ENCODE measurements around the gene RFWD3.

Gene RFWD3

DNA sequence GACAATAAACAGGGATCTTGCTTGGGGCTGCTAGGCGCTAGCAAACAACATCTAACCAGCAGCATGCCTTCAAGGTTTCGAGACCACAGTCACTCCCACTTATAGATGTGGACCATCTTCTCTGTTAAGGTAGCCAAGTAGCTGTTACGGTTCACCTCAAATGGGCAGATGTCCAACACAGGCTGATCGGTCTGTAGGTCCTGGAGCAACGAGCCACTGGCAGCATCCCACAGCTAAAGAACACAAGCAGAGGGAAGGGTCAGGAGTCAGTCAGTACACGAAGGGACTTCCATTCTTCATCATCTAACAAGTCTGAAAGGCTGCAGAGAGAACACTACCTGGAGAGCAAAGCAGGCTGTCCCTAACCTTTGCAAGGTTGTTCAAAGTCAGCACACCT lies 42.8 kb downstream of the RFWD3 start:
- Histone ChIP-seq H4K8ac (ENCODE audit: low read depth, low read length) (no peak overlapping the region), H3K9ac (ENCODE audit: low read length) (no peak overlapping the region), H3K4me1 (ENCODE audit: control insufficient read depth, low read depth, low read length) (no peaks in the 10 kb centered on the region), H3K79me1 (ENCODE audit: low read length) (peaks cover 3% of the 10 kb centered on the region), H3K36me3 (ENCODE audit: control insufficient read depth, insufficient read depth, low read length) (peaks cover 25% of the 10 kb centered on the region), H3K79me2 (ENCODE audit: control insufficient read depth, insufficient read depth, low read length) (no peaks in the 10 kb centered on the region), H3K4ac (ENCODE audit: low read depth, low read length) (no peak overlapping the region), H2BK15ac (replicated peaks; ENCODE audit: low read depth) (no peak overlapping the region), H3K27ac (ENCODE audit: low read depth, low read length) (no peak overlapping the region), H2BK120ac (ENCODE audit: low read depth, low read length) (no peak overlapping the region), H2BK5ac (ENCODE audit: low read length) (no peak overlapping the region), H3K23ac (ENCODE audit: low read length) (no peak overlapping the region), H3K56ac (ENCODE audit: low read length) (no peak overlapping the region), H3K4me3 (ENCODE audit: low read length) (no peak overlapping the region), H3K4me2 (ENCODE audit: low read length) (no peak overlapping the region), H4K5ac (ENCODE audit: low read length) (no peak overlapping the region), H2AK5ac (ENCODE audit: low read length) (no peak overlapping the region), H3K27me3 (ENCODE audit: insufficient read depth, low read length, poor library complexity) (no peaks in the 10 kb centered on the region), H3K18ac (ENCODE audit: low read length) (no peak overlapping the region)
- WGBS (ENCODE audit: extremely low coverage, insufficient coverage, low lambda C conversion rate): no CpG with 5 or more reads among the region's 6 CpGs
- DNase-seq: no peak

- Histone ChIP-seq H4K8ac (ENCODE audit: low read depth, low read length) (no peak overlapping the region), H3K9ac (ENCODE audit: low read length) (no peak overlapping the region), H3K27ac (ENCODE audit: low read depth, low read length) (no peak overlapping the region), H3K4me2 (ENCODE audit: low read length) (no peak overlapping the region), H3K79me1 (ENCODE audit: low read length) (peaks cover 3% of the 10 kb centered on the region), H3K79me2 (ENCODE audit: control insufficient read depth, insufficient read depth, low read length) (no peaks in the 10 kb centered on the region), H2BK5ac (ENCODE audit: low read length) (no peak overlapping the region), H2AK5ac (ENCODE audit: low read length) (no peak overlapping the region), H3K4me3 (ENCODE audit: low read length) (no peak overlapping the region), H3K23ac (ENCODE audit: low read length) (no peak overlapping the region), H3K56ac (ENCODE audit: low read length) (no peak overlapping the region), H2BK15ac (replicated peaks; ENCODE audit: low read depth) (no peak overlapping the region), H3K27me3 (ENCODE audit: insufficient read depth, low read length, poor library complexity) (no peaks in the 10 kb centered on the region), H2BK120ac (ENCODE audit: low read depth, low read length) (no peak overlapping the region), H3K4ac (ENCODE audit: low read depth, low read length) (no peak overlapping the region), H4K5ac (ENCODE audit: low read length) (no peak overlapping the region), H3K36me3 (ENCODE audit: control insufficient read depth, insufficient read depth, low read length) (peaks cover 22% of the 10 kb centered on the region), H3K4me1 (ENCODE audit: control insufficient read depth, low read depth, low read length) (no peaks in the 10 kb centered on the region), H3K18ac (ENCODE audit: low read length) (no peak overlapping the region)
- peak; percentile 55 for DNase-seq
- no CpG with 5 or more reads among the region's 4 CpGs for WGBS (ENCODE audit: extremely low coverage, insufficient coverage, low lambda C conversion rate)
Measured at GRCh38 chr16:74623214-74623838, 43.4 kb downstream of the RFWD3 start.

- Histone ChIP-seq H3K4me1 (ENCODE audit: control insufficient read depth, low read depth, low read length) (no peaks in the 10 kb centered on the region), H2BK120ac (ENCODE audit: low read depth, low read length) (no peak overlapping the region), H3K56ac (ENCODE audit: low read length) (no peak overlapping the region), H3K27ac (ENCODE audit: low read depth, low read length) (no peak overlapping the region), H3K27me3 (ENCODE audit: insufficient read depth, low read length, poor library complexity) (no peaks in the 10 kb centered on the region), H3K4me3 (ENCODE audit: low read length) (no peak overlapping the region), H3K4ac (ENCODE audit: low read depth, low read length) (no peak overlapping the region), H4K8ac (ENCODE audit: low read depth, low read length) (no peak overlapping the region), H3K79me2 (ENCODE audit: control insufficient read depth, insufficient read depth, low read length) (no peaks in the 10 kb centered on the region), H4K5ac (ENCODE audit: low read length) (no peak overlapping the region), H3K23ac (ENCODE audit: low read length) (no peak overlapping the region), H3K79me1 (ENCODE audit: low read length) (peaks cover 3% of the 10 kb centered on the region), H2AK5ac (ENCODE audit: low read length) (no peak overlapping the region), H3K4me2 (ENCODE audit: low read length) (no peak overlapping the region), H2BK5ac (ENCODE audit: low read length) (no peak overlapping the region), H3K9ac (ENCODE audit: low read length) (no peak overlapping the region), H3K36me3 (ENCODE audit: control insufficient read depth, insufficient read depth, low read length) (peaks cover 13% of the 10 kb centered on the region), H2BK15ac (replicated peaks; ENCODE audit: low read depth) (no peak overlapping the region), H3K18ac (ENCODE audit: low read length) (no peak overlapping the region)
- DNase-seq: no peak
- WGBS (ENCODE audit: extremely low coverage, insufficient coverage, low lambda C conversion rate): no CpG with 5 or more reads among the region's 4 CpGs
Measured at GRCh38 chr16:74622005-74622404, 44.7 kb downstream of the RFWD3 start.

DNA sequence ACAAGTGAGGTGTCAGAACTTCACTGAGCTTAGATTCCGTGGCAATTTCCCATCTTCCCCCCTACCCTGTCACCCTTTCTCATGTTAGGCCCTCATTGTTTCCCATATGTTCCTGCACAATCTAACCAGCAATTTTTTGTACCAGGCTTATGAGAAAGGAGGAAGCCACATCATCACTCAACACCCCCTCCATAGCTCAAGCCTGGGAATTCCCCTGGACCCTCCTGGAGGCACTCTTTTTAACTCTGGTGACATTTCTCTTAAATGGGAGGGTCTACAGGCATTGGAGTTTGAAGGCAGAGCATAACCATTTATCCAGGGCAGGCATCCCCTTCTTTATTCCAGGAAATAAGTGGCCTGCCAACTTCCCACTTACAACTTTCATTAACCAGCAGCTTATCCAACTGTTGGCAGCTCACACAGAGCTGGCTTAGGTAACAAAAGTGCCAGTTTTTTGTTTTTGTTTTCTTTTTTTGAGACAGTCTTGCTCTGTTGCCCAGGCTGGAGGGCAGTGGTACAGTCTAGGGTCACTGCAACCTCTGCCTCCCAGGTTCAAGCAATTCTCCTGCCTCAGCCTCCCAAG lies 49.4 kb downstream of the RFWD3 start:
- Histone ChIP-seq H3K4me1 (ENCODE audit: control insufficient read depth, low read depth, low read length) (no peaks in the 10 kb centered on the region), H3K4me3 (ENCODE audit: low read length) (no peak overlapping the region), H2BK15ac (replicated peaks; ENCODE audit: low read depth) (no peak overlapping the region), H3K23ac (ENCODE audit: low read length) (no peak overlapping the region), H3K56ac (ENCODE audit: low read length) (no peak overlapping the region), H4K5ac (ENCODE audit: low read length) (no peak overlapping the region), H4K8ac (ENCODE audit: low read depth, low read length) (no peak overlapping the region), H3K27ac (ENCODE audit: low read depth, low read length) (no peak overlapping the region), H3K4me2 (ENCODE audit: low read length) (no peak overlapping the region), H3K79me1 (ENCODE audit: low read length) (peaks cover 2% of the 10 kb centered on the region), H2AK5ac (ENCODE audit: low read length) (no peak overlapping the region), H3K18ac (ENCODE audit: low read length) (no peak overlapping the region), H3K9ac (ENCODE audit: low read length) (no peak overlapping the region), H3K36me3 (ENCODE audit: control insufficient read depth, insufficient read depth, low read length) (peaks cover 5% of the 10 kb centered on the region), H3K27me3 (ENCODE audit: insufficient read depth, low read length, poor library complexity) (no peaks in the 10 kb centered on the region), H3K4ac (ENCODE audit: low read depth, low read length) (no peak overlapping the region), H2BK5ac (ENCODE audit: low read length) (no peak overlapping the region), H2BK120ac (ENCODE audit: low read depth, low read length) (no peak overlapping the region), H3K79me2 (ENCODE audit: control insufficient read depth, insufficient read depth, low read length) (no peaks in the 10 kb centered on the region)
- no CpG with 5 or more reads among the region's 1 CpG for WGBS (ENCODE audit: extremely low coverage, insufficient coverage, low lambda C conversion rate)
- no peak for DNase-seq

DNA sequence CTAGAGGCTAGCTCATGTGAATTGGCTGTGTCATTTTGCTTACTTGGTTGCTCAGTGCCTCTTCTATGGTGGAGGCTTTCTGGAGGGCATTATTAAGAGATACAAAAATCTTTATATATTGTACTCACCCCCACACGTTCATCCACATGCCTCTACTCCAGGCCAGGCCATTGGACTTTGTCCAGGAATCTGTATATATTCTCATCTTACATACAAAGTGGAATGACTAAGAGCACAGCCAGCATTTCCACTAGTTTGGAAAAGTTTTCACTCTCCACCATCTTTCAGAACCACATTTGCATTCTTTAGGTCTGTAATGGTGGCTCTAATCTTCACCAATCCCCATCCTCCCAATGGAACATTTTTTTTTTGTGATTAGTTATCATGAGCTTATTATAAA lies 55.0 kb downstream of the RFWD3 start:
- Histone ChIP-seq H3K9ac (ENCODE audit: low read length) (no peak overlapping the region), H3K79me1 (ENCODE audit: low read length) (no peaks in the 10 kb centered on the region), H2BK5ac (ENCODE audit: low read length) (no peak overlapping the region), H3K27ac (ENCODE audit: low read depth, low read length) (no peak overlapping the region), H3K27me3 (ENCODE audit: insufficient read depth, low read length, poor library complexity) (no peaks in the 10 kb centered on the region), H3K79me2 (ENCODE audit: control insufficient read depth, insufficient read depth, low read length) (no peaks in the 10 kb centered on the region), H3K56ac (ENCODE audit: low read length) (no peak overlapping the region), H3K4me2 (ENCODE audit: low read length) (no peak overlapping the region), H4K8ac (ENCODE audit: low read depth, low read length) (no peak overlapping the region), H2BK15ac (replicated peaks; ENCODE audit: low read depth) (no peak overlapping the region), H2AK5ac (ENCODE audit: low read length) (no peak overlapping the region), H3K4ac (ENCODE audit: low read depth, low read length) (no peak overlapping the region), H3K4me1 (ENCODE audit: control insufficient read depth, low read depth, low read length) (peaks cover 5% of the 10 kb centered on the region), H3K4me3 (ENCODE audit: low read length) (no peak overlapping the region), H2BK120ac (ENCODE audit: low read depth, low read length) (no peak overlapping the region), H4K5ac (ENCODE audit: low read length) (no peak overlapping the region), H3K23ac (ENCODE audit: low read length) (no peak overlapping the region), H3K18ac (ENCODE audit: low read length) (no peak overlapping the region), H3K36me3 (ENCODE audit: control insufficient read depth, insufficient read depth, low read length) (no peaks in the 10 kb centered on the region)
- DNase-seq: no peak
- WGBS (ENCODE audit: extremely low coverage, insufficient coverage, low lambda C conversion rate): no CpG with 5 or more reads among the region's 1 CpG

GRCh38 chr16:74608944-74609343 lies 57.7 kb downstream of the RFWD3 start:
- H3K36me3 ChIP-seq (ENCODE audit: control insufficient read depth, insufficient read depth, low read length): no peaks in the 10 kb centered on the region
- H3K27ac ChIP-seq (ENCODE audit: low read depth, low read length): no peak overlapping the region
- no peak overlapping the region for H4K8ac ChIP-seq (ENCODE audit: low read depth, low read length)
- no peaks in the 10 kb centered on the region for H3K27me3 ChIP-seq (ENCODE audit: insufficient read depth, low read length, poor library complexity)
- H4K5ac ChIP-seq (ENCODE audit: low read length): no peak overlapping the region
- H3K23ac ChIP-seq (ENCODE audit: low read length): no peak overlapping the region
- H3K9ac ChIP-seq (ENCODE audit: low read length): no peak overlapping the region
- H3K4me3 ChIP-seq (ENCODE audit: low read length): no peak overlapping the region
- H3K4ac ChIP-seq (ENCODE audit: low read depth, low read length): no peak overlapping the region
- H3K79me2 ChIP-seq (ENCODE audit: control insufficient read depth, insufficient read depth, low read length): peaks cover 24% of the 10 kb centered on the region
- no CpG with 5 or more reads among the region's 6 CpGs for WGBS (ENCODE audit: extremely low coverage, insufficient coverage, low lambda C conversion rate)
- no peak overlapping the region for H2BK15ac ChIP-seq (replicated peaks; ENCODE audit: low read depth)
- H2BK120ac ChIP-seq (ENCODE audit: low read depth, low read length): no peak overlapping the region
- no peak overlapping the region for H3K56ac ChIP-seq (ENCODE audit: low read length)
- DNase-seq: peak; percentile 70
- H3K18ac ChIP-seq (ENCODE audit: low read length): no peak overlapping the region
- no peak overlapping the region for H3K4me2 ChIP-seq (ENCODE audit: low read length)
- peaks cover 5% of the 10 kb centered on the region for H3K4me1 ChIP-seq (ENCODE audit: control insufficient read depth, low read depth, low read length)
- H2AK5ac ChIP-seq (ENCODE audit: low read length): no peak overlapping the region
- H3K79me1 ChIP-seq (ENCODE audit: low read length): no peaks in the 10 kb centered on the region
- H2BK5ac ChIP-seq (ENCODE audit: low read length): no peak overlapping the region

Data from mesendoderm (in vitro differentiated cells).